Testis (tissue), 2 donors: ENCODE results near the gene NCAM2.

Experiments used
- CTCF ChIP-seq, 3 experiments: fragments of 450-650 bp in 2 of 3; fragments of 200-600 bp in 1 of 3; sonication (generic) in 1 of 3; IDR thresholded peaks; one replicate each; pipeline ENCODE4 v1.5.1; 2016 to 2019; ENCODE audit warnings: antibody characterized with exemption in 3 of 3, mild to moderate bottlenecking in 2 of 3, moderate library complexity in 1 of 3
- POLR2A ChIP-seq: fragments of 450-650 bp; IDR thresholded peaks from one replicate; pipeline ENCODE4 v1.6.1; 2017; ENCODE audit warnings: antibody characterized with exemption, mild to moderate bottlenecking, moderate library complexity

DNA sequence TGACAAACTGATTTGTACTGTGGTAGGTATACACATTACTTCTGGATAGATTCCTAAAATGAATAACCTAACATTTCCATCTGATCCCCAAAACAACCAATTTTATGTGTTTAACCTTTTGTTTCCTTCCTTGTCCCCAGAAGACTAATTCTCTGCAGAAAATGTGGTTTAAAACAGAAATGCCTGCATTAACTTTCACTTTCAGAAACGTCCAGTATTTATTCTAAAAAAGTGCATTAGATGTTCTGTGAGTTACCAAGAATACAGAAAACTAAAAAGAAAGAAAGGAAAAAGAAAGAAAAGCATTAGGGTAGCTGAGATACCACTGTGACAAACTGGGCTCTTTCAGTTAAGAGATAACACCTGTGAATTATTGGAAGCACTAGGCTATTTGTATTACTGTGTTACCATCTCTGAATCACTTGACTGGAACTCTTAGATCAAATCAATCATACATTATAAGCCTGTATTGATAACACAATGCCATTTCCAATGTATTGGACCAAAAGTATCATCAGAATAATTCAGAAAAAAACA lies 177.7 kb downstream of the NCAM2 start:
- no peak for TF ChIP-seq CTCF (IDR thresholded peaks at IDR 0.05)
- TF ChIP-seq POLR2A: no peak
